GM23248 (cell line): ENCODE measurements around the gene MRPS24.

ENCODE experiments used
- EZH2 ChIP-seq: fragments of 200-600 bp; sonication (generic); IDR thresholded peaks from 2 replicates; pipeline ENCODE4 v1.6.1; 2018; ENCODE audit warnings: antibody characterized with exemption, mild to moderate bottlenecking; ENCODE audit not compliant: insufficient read depth, poor library complexity, severe bottlenecking
- EZH2phosphoT487 ChIP-seq: fragments of 200-600 bp; sonication (generic); IDR thresholded peaks from 2 replicates; pipeline ENCODE4 v1.6.1; 2018; ENCODE audit warnings: antibody characterized with exemption, moderate library complexity, mild to moderate bottlenecking, low read depth; ENCODE audit not compliant: insufficient read depth

DNA sequence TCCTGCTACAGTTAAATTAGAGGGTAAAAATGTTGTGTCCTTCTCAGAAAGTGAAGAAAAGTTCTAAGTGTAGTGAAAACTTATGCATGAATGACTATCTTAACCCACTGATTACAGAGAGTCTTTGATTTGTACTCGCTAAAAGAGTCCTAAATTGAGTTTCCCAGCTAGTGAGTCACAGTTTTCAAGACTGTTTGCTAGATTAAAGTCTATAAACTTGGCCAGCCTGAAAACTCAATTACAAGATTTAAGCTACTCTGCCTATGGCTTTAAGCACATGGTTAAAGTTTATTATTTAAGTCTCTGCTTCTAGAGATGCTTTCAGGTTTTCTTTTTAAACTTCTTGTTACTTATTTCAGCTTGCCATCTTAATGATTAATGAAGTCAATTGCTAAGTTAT, 44.4 kb downstream of the MRPS24 start:
- no peak for TF ChIP-seq EZH2
- TF ChIP-seq EZH2phosphoT487, result no peak
